HUES64 (cell line): Measurements from ENCODE around the gene SYTL3.

Source experiments
- H3K27ac ChIP-seq: 2 replicates; pipeline ENCODE4 v1.7.0; 2013; ENCODE audit warnings: low read depth, low read length, inconsistent platforms
- H3K27me3 ChIP-seq: 2 replicates; pipeline ENCODE4 v1.6.1; 2013; ENCODE audit warnings: mild to moderate bottlenecking, low read length; ENCODE audit not compliant: insufficient read depth
- H3K36me3 ChIP-seq: 2 replicates; pipeline ENCODE4 v1.6.1; 2013; ENCODE audit warnings: mild to moderate bottlenecking, low read length; ENCODE audit not compliant: insufficient read depth
- H3K4me1 ChIP-seq: 2 replicates; pipeline ENCODE4 v1.6.1; 2013; ENCODE audit warnings: mild to moderate bottlenecking, low read length, moderate library complexity; ENCODE audit not compliant: insufficient read depth
- H3K4me3 ChIP-seq: 2 replicates; pipeline ENCODE4 v1.5.1; 2013; ENCODE audit warnings: mild to moderate bottlenecking, low read length, moderate library complexity
- H3K9ac ChIP-seq: 2 replicates; pipeline ENCODE4 v1.6.1; 2013; ENCODE audit warnings: mild to moderate bottlenecking, low read depth, low read length
- H3K9me3 ChIP-seq: 2 replicates; pipeline ENCODE4 v1.6.1; 2013; ENCODE audit warnings: low read depth, low read length; ENCODE audit not compliant: insufficient read depth
- WGBS: fragments of 150-250, 120-280 bp; methylation state at CpG from one replicate; pipeline ENCODE4 v1.1.7; 2013; ENCODE audit warnings: missing lambda C conversion rate; 5-methylcytosine and 5-hydroxymethylcytosine counted together

Gene SYTL3

GRCh38 chr6:158752613-158753012, 102.8 kb downstream of the SYTL3 start:
- Histone ChIP-seq H3K27ac (no peak overlapping the region), H3K9ac (no peak overlapping the region), H3K36me3 (no peaks in the 10 kb centered on the region), H3K4me1 (peaks cover 7% of the 10 kb centered on the region; the same call in 1 of the 2 replicates), H3K9me3 (no peaks in the 10 kb centered on the region), H3K4me3 (no peak overlapping the region), H3K27me3 (no peaks in the 10 kb centered on the region)
- 59% methylated on average over 3 of the region's 3 CpGs for WGBS

- Histone ChIP-seq H3K4me1 (peaks cover 13% of the 10 kb centered on the region), H3K27me3 (no peaks in the 10 kb centered on the region), H3K4me3 (no peak overlapping the region), H3K36me3 (no peaks in the 10 kb centered on the region), H3K27ac (no peak overlapping the region), H3K9ac (no peak overlapping the region), H3K9me3 (no peaks in the 10 kb centered on the region)
- WGBS, result 90% methylated on average over 9 of the region's 9 CpGs
These were observed 104.0 kb downstream of the SYTL3 start for GRCh38 chr6:158753811-158754210.

- Histone ChIP-seq H3K27ac (no peak overlapping the region), H3K4me3 (no peak overlapping the region), H3K9me3 (no peaks in the 10 kb centered on the region), H3K4me1 (peaks cover 13% of the 10 kb centered on the region), H3K27me3 (no peaks in the 10 kb centered on the region), H3K36me3 (no peaks in the 10 kb centered on the region), H3K9ac (no peak overlapping the region)
- WGBS, result 95% methylated on average over 11 of the region's 11 CpGs
These were observed 104.9 kb downstream of the SYTL3 start for GRCh38 chr6:158754738-158755137.

GRCh38 chr6:158755636-158756035, 105.8 kb downstream of the SYTL3 start:
- Histone ChIP-seq H3K27ac (no peak overlapping the region), H3K36me3 (no peaks in the 10 kb centered on the region), H3K4me1 (peaks cover 14% of the 10 kb centered on the region), H3K9me3 (no peaks in the 10 kb centered on the region), H3K4me3 (no peak overlapping the region), H3K27me3 (no peaks in the 10 kb centered on the region), H3K9ac (no peak overlapping the region)
- 92% methylated on average over 13 of the region's 13 CpGs for WGBS

- Histone ChIP-seq H3K4me1 (peaks cover 19% of the 10 kb centered on the region), H3K27me3 (no peaks in the 10 kb centered on the region), H3K36me3 (no peaks in the 10 kb centered on the region), H3K27ac (no peak overlapping the region), H3K9me3 (no peaks in the 10 kb centered on the region), H3K9ac (no peak overlapping the region), H3K4me3 (no peak overlapping the region)
- 89% methylated on average over 9 of the region's 9 CpGs for WGBS
These were observed 106.3 kb downstream of the SYTL3 start for GRCh38 chr6:158756126-158756525.

GRCh38 chr6:158756977-158757752, 107.3 kb downstream of the SYTL3 start:
- H3K36me3 ChIP-seq, result no peaks in the 10 kb centered on the region
- H3K9me3 ChIP-seq, result no peaks in the 10 kb centered on the region
- H3K27ac ChIP-seq, result no peak overlapping the region
- H3K27me3 ChIP-seq, result no peaks in the 10 kb centered on the region
- no peak overlapping the region for H3K4me3 ChIP-seq
- H3K9ac ChIP-seq, result no peak overlapping the region
- peaks cover 19% of the 10 kb centered on the region for H3K4me1 ChIP-seq
- WGBS, result 89% methylated on average over 24 of the region's 25 CpGs

- H3K9ac ChIP-seq, result no peak overlapping the region
- no peak overlapping the region for H3K27ac ChIP-seq
- WGBS, result 63% methylated on average over 9 of the region's 9 CpGs
These were observed 107.9 kb downstream of the SYTL3 start for GRCh38 chr6:158757753-158758090.

GRCh38 chr6:158758451-158758860, 108.6 kb downstream of the SYTL3 start:
- WGBS, result 24% methylated on average over 9 of the region's 9 CpGs
- no peaks in the 10 kb centered on the region for H3K36me3 ChIP-seq
- H3K27ac ChIP-seq, result no peak overlapping the region
- H3K4me3 ChIP-seq, result no peak overlapping the region
- no peak overlapping the region for H3K9ac ChIP-seq
- H3K9me3 ChIP-seq, result no peaks in the 10 kb centered on the region
- no peaks in the 10 kb centered on the region for H3K27me3 ChIP-seq
- H3K4me1 ChIP-seq, result peaks cover 14% of the 10 kb centered on the region

More at GRCh38 chr6:158757753-158758090, 107.9 kb downstream of the SYTL3 start:
- no peaks in the 10 kb centered on the region for H3K9me3 ChIP-seq
- no peak overlapping the region for H3K4me3 ChIP-seq
- H3K4me1 ChIP-seq, result peaks cover 16% of the 10 kb centered on the region
- no peaks in the 10 kb centered on the region for H3K27me3 ChIP-seq
- H3K36me3 ChIP-seq, result no peaks in the 10 kb centered on the region

GRCh38 chr6:158758941-158759479, 109.2 kb downstream of the SYTL3 start:
- H3K4me3 ChIP-seq, result no peak overlapping the region
- H3K4me1 ChIP-seq, result peaks cover 14% of the 10 kb centered on the region
- H3K27ac ChIP-seq, result no peak overlapping the region
- H3K9ac ChIP-seq, result no peak overlapping the region
- 81% methylated on average over 18 of the region's 18 CpGs for WGBS
- H3K9me3 ChIP-seq, result no peaks in the 10 kb centered on the region
- no peaks in the 10 kb centered on the region; the same call in 1 of the 2 replicates for H3K36me3 ChIP-seq
- H3K27me3 ChIP-seq, result no peaks in the 10 kb centered on the region

GRCh38 chr6:158759966-158760617, 110.2 kb downstream of the SYTL3 start:
- H3K36me3 ChIP-seq, result peaks cover 9% of the 10 kb centered on the region
- H3K27ac ChIP-seq, result no peak overlapping the region
- no peaks in the 10 kb centered on the region for H3K27me3 ChIP-seq
- H3K4me3 ChIP-seq, result no peak overlapping the region
- no peaks in the 10 kb centered on the region for H3K9me3 ChIP-seq
- no peak overlapping the region for H3K9ac ChIP-seq
- 95% methylated on average over 7 of the region's 7 CpGs for WGBS
- H3K4me1 ChIP-seq, result peaks cover 14% of the 10 kb centered on the region

- H3K4me3 ChIP-seq, result no peak overlapping the region
- H3K9me3 ChIP-seq, result no peaks in the 10 kb centered on the region
- H3K9ac ChIP-seq, result no peak overlapping the region
- 70% methylated on average over 17 of the region's 17 CpGs for WGBS
- H3K4me1 ChIP-seq, result peaks cover 14% of the 10 kb centered on the region
- H3K36me3 ChIP-seq, result peaks cover 15% of the 10 kb centered on the region
- no peaks in the 10 kb centered on the region for H3K27me3 ChIP-seq
- H3K27ac ChIP-seq, result no peak overlapping the region
These were observed 110.9 kb downstream of the SYTL3 start for GRCh38 chr6:158760618-158761250.
